IMR-90 (cell line): ENCODE measurements around the gene AMELX. TPM values are rescaled to one million over a fixed set of nuclear protein-coding genes. Genes with fewer than 3 reads are reported as not detected.

ENCODE experiments used
- ATAC-seq: fragments of 200-7000 bp; cut with Tn5 transposase; 2 replicates; pipeline ENCODE4 v1.9.1; 2020; ENCODE audit warnings: low read depth, mild to moderate bottlenecking, moderate library complexity
- BruUV-seq: library from RNA; stranded (reverse); fragments of 400-500 nt; replicated peaks from 2 replicates; lab custom pipeline; 2021; lab: Mats Ljungman, UMichigan
- CTCF ChIA-PET: fragments of 300-600 bp; formaldehyde crosslinking; extraction: SDS; loops from one replicate; lab custom pipeline; 2021; ENCODE audit warnings: antibody characterized with exemption; lab: Yijun Ruan, JAX
- POLR2A ChIA-PET: fragments of 300-600 bp; sonication (Branson Sonifier 250); formaldehyde crosslinking; loops from one replicate; lab custom pipeline; 2022; ENCODE audit warnings: antibody characterized with exemption; ENCODE audit not compliant: unreplicated experiment; lab: Charles Lee
- DNase-seq: peaks from one replicate; pipeline ENCODE4 v3.0.0; 2013
- H2AFZ ChIP-seq: replicated peaks from 2 replicates; pipeline ENCODE3; 2013; ENCODE audit warnings: low read length, mild to moderate bottlenecking; ENCODE audit not compliant: poor library complexity
- H2AK5ac ChIP-seq: 2 replicates; pipeline ENCODE4 v1.6.1; 2013; ENCODE audit warnings: low read depth, low read length, inconsistent platforms
- H2AK9ac ChIP-seq: replicated peaks from 2 replicates; pipeline ENCODE3; 2013; ENCODE audit warnings: mild to moderate bottlenecking, low read depth, low read length, moderate library complexity; ENCODE audit not compliant: poor library complexity
- H2BK120ac ChIP-seq: 2 replicates; pipeline ENCODE4 v1.6.1; 2013; ENCODE audit warnings: low read depth, low read length, inconsistent platforms
- H2BK15ac ChIP-seq: 3 replicates; pipeline ENCODE4 v1.6.1; 2013; ENCODE audit warnings: low read depth, low read length, inconsistent platforms
- H2BK20ac ChIP-seq: 2 replicates; pipeline ENCODE4 v1.6.1; 2013; ENCODE audit warnings: low read depth, mild to moderate bottlenecking, inconsistent platforms, low read length, moderate library complexity
- H2BK5ac ChIP-seq: 2 replicates; pipeline ENCODE4 v1.6.1; 2013; ENCODE audit warnings: mild to moderate bottlenecking, low read depth, low read length, inconsistent platforms; ENCODE audit not compliant: poor library complexity, severe bottlenecking
- H3K14ac ChIP-seq: replicated peaks from 2 replicates; pipeline ENCODE4 v1.6.1; 2013; ENCODE audit warnings: low read depth, low read length, inconsistent platforms
- H3K18ac ChIP-seq: 2 replicates; pipeline ENCODE4 v1.6.1; 2013; ENCODE audit warnings: low read depth, low read length, control low read depth
- H3K23ac ChIP-seq: 2 replicates; pipeline ENCODE4 v1.6.1; 2013; ENCODE audit warnings: low read depth, low read length, inconsistent platforms
- H3K27ac ChIP-seq: 2 replicates; pipeline ENCODE4 v1.5.1; 2013; ENCODE audit warnings: mild to moderate bottlenecking, control low read depth, low read length; ENCODE audit not compliant: insufficient read depth
- H3K27me3 ChIP-seq: 2 replicates; pipeline ENCODE4 v1.6.1; 2013; ENCODE audit warnings: low read length; ENCODE audit not compliant: control insufficient read depth, insufficient read depth
- H3K36me3 ChIP-seq: 2 replicates; pipeline ENCODE4 v1.6.1; 2013; ENCODE audit warnings: low read length, mixed read lengths; ENCODE audit not compliant: control insufficient read depth, insufficient read depth
- H3K4ac ChIP-seq: 2 replicates; pipeline ENCODE4 v1.6.1; 2013; ENCODE audit warnings: low read depth, low read length, inconsistent platforms
- H3K4me1 ChIP-seq: 2 replicates; pipeline ENCODE4 v1.6.1; 2013; ENCODE audit warnings: low read length, mixed read lengths; ENCODE audit not compliant: control insufficient read depth, insufficient read depth
- H3K4me2 ChIP-seq: 2 replicates; pipeline ENCODE4 v1.6.1; 2013; ENCODE audit warnings: low read depth, mild to moderate bottlenecking, control low read depth, low read length, moderate library complexity
- H3K4me3 ChIP-seq: 2 replicates; pipeline ENCODE4 v1.5.1; 2013; ENCODE audit warnings: low read depth, mild to moderate bottlenecking, control low read depth, low read length, moderate library complexity; ENCODE audit not compliant: insufficient read depth
- H3K56ac ChIP-seq: 2 replicates; pipeline ENCODE4 v1.6.1; 2013; ENCODE audit warnings: low read length, inconsistent platforms; ENCODE audit not compliant: insufficient read depth; ENCODE audit errors: extremely low read depth
- H3K79me1 ChIP-seq, 2 experiments: 2 replicates each; pipeline ENCODE4 v1.6.1; 2013; ENCODE audit warnings: low read length in 2 of 2, inconsistent platforms in 1 of 2, low read depth in 1 of 2
- H3K9ac ChIP-seq: 2 replicates; pipeline ENCODE4 v1.6.1; 2013; ENCODE audit warnings: low read depth, low read length, control low read depth
- H3K9me1 ChIP-seq: 2 replicates; pipeline ENCODE4 v1.6.1; 2013; ENCODE audit warnings: low read length, inconsistent platforms; ENCODE audit not compliant: insufficient read depth
- H3K9me3 ChIP-seq: 2 replicates; pipeline ENCODE4 v1.6.1; 2013; ENCODE audit warnings: low read length; ENCODE audit not compliant: control insufficient read depth, insufficient read depth
- H4K20me1 ChIP-seq: 2 replicates; pipeline ENCODE4 v1.6.1; 2013; ENCODE audit warnings: low read length, inconsistent platforms; ENCODE audit not compliant: insufficient read depth
- H4K5ac ChIP-seq: 2 replicates; pipeline ENCODE4 v1.6.1; 2013; ENCODE audit warnings: mild to moderate bottlenecking, low read depth, low read length, control low read depth
- H4K8ac ChIP-seq, 2 experiments: 2 replicates each; pipeline ENCODE4 v1.6.1; 2013; ENCODE audit warnings: low read depth in 2 of 2, low read length in 2 of 2, control low read depth in 1 of 2, inconsistent platforms in 1 of 2
- H4K91ac ChIP-seq: 2 replicates; pipeline ENCODE4 v1.6.1; 2013; ENCODE audit warnings: low read depth, low read length, inconsistent platforms; ENCODE audit not compliant: insufficient read depth
- CEBPB ChIP-seq: IDR thresholded peaks from 2 replicates; pipeline ENCODE4 v1.6.1; 2012; ENCODE audit warnings: low read depth, low read length, improper control_type of control experiment
- CTCF ChIP-seq: conservative IDR thresholded peaks from 2 replicates; pipeline ENCODE4 v1.5.1; 2012; ENCODE audit warnings: mild to moderate bottlenecking, low read depth, low read length, improper control_type of control experiment
- MAZ ChIP-seq: IDR thresholded peaks from 2 replicates; pipeline ENCODE4 v1.6.1; 2012; ENCODE audit warnings: low read depth, mild to moderate bottlenecking, low read length, improper control_type of control experiment, moderate library complexity, borderline replicate concordance
- RCOR1 ChIP-seq: IDR thresholded peaks from 2 replicates; pipeline ENCODE4 v1.6.1; 2012; ENCODE audit warnings: mild to moderate bottlenecking, low read length, improper control_type of control experiment; ENCODE audit not compliant: insufficient replicate concordance
- RFX5 ChIP-seq: IDR thresholded peaks from 2 replicates; pipeline ENCODE4 v1.8.0; 2012; ENCODE audit warnings: low read depth, mild to moderate bottlenecking, low read length, moderate library complexity
- WGBS, 2 experiments: methylation state at CpG; one replicate each; pipeline versions ENCODE4 v1.1.5 to v1.1.7; 2013; ENCODE audit warnings: missing lambda C conversion rate in 2 of 2; ENCODE audit not compliant: insufficient read length in 1 of 2; ENCODE audit errors: extremely low coverage in 2 of 2; 5-methylcytosine and 5-hydroxymethylcytosine counted together
- dilution Hi-C: fragments of 300-500 bp; cut with HindIII; formaldehyde crosslinking; loops from one replicate; pipeline ENCODE4 v1.14.3; 2018; ENCODE audit warnings: low sequenced_read_pairs; ENCODE audit not compliant: unreplicated experiment
- in situ Hi-C: fragments of 300-500 bp; cut with MboI; formaldehyde crosslinking; loops from 3 replicates; pipeline ENCODE4 v1.14.3; 2019; ENCODE audit warnings: low sequenced_read_pairs, inconsistent platforms, mixed read lengths
- intact Hi-C: fragments of 100-400 bp; cut with micrococcal nuclease; formaldehyde crosslinking; loops from 2 replicates; pipeline ENCODE4 v1.10.0; 2022
- polyA plus RNA-seq, 3 experiments: library from polyadenylated mRNA; depleted of rRNA; stranded (reverse); fragments of >200 nt; gene quantifications; 2 replicates each; pipeline ENCODE4 v1.2.3, GENCODE V29; 2012; ENCODE audit warnings: low replicate concordance in 1 of 3
- total RNA-seq: library from RNA; depleted of rRNA; stranded (reverse); fragments of >200 nt; gene quantifications from 2 replicates; pipeline ENCODE4 v1.2.3, GENCODE V29; 2012

AMELX gene
- total and polyA plus RNA-seq, 2 of the 4 experiments (the other 2 are of a cell fraction), result not detected

GRCh38 chrX:11309220-11309619 lies 16.0 kb downstream of the AMELX start:
- CTCF ChIA-PET, result no interaction called here
- H3K4me3 ChIP-seq, result no peak overlapping the region
- no peak overlapping the region for H2AK5ac ChIP-seq
- no peak overlapping the region; the same call in 1 of the 2 replicates for H3K14ac ChIP-seq
- no peaks in the 10 kb centered on the region for H3K4me1 ChIP-seq
- no peaks in the 10 kb centered on the region for H3K27me3 ChIP-seq
- H3K23ac ChIP-seq, result no peak overlapping the region
- POLR2A ChIA-PET, result no interaction called here
- H4K5ac ChIP-seq, result no peak overlapping the region
- H3K18ac ChIP-seq, result no peak overlapping the region
- H3K9me3 ChIP-seq, result no peaks in the 10 kb centered on the region
- no peak overlapping the region for H3K56ac ChIP-seq
- H3K79me1 ChIP-seq, result no peaks in the 10 kb centered on the region
- no peak overlapping the region for H3K4ac ChIP-seq
- intact Hi-C loops (no loop called here), dilution Hi-C loops (no loop called here), in situ Hi-C loops (no loop called here)
- H2AFZ ChIP-seq, result no peak overlapping the region
- BruUV-seq, result no TSS peak
- no peak overlapping the region for H4K91ac ChIP-seq
- no CpG with 5 or more reads among the region's 5 CpGs for WGBS, 2 experiments
- no peak overlapping the region for H2BK120ac ChIP-seq
- no peak overlapping the region for H2BK5ac ChIP-seq
- no peaks in the 10 kb centered on the region for H4K20me1 ChIP-seq
- H2BK20ac ChIP-seq, result no peak overlapping the region
- H2BK15ac ChIP-seq, result no peak overlapping the region
- ATAC-seq (peak; percentile 75), DNase-seq (no peak)
- H3K9ac ChIP-seq, result no peak overlapping the region
- no peak overlapping the region for H3K27ac ChIP-seq
- no peak overlapping the region for H3K4me2 ChIP-seq
- H3K36me3 ChIP-seq, result no peaks in the 10 kb centered on the region
- H2AK9ac ChIP-seq, result no peak overlapping the region
- H3K9me1 ChIP-seq, result no peaks in the 10 kb centered on the region
- TF ChIP-seq CEBPB, result no peak
- TF ChIP-seq MAZ, result no peak
- TF ChIP-seq RCOR1, result no peak
- no peak for TF ChIP-seq RFX5
- no peak for TF ChIP-seq CTCF
- H4K8ac ChIP-seq, result no peak overlapping the region
